OCI-LY1 (cell line): ENCODE measurements around the gene TAB2.
"Not testable (repeated sequence)": the region's sequence is repeated elsewhere in the genome, so short reads cannot be mapped to it uniquely, and the experiment has no call there.

Experiments
- H2AFZ ChIP-seq: fragments of 200-600 bp; sonication (generic), shearing (Covaris generic); 2 replicates; pipeline ENCODE4 v1.6.0; 2014; ENCODE audit warnings: antibody characterized with exemption, mild to moderate bottlenecking, low read length
- H3F3A ChIP-seq: fragments of 200-600 bp; sonication (generic), shearing (Covaris generic); 2 replicates; pipeline ENCODE4 v1.6.0; 2014; ENCODE audit warnings: mild to moderate bottlenecking, antibody characterized with exemption, low read length, moderate library complexity; ENCODE audit not compliant: insufficient read depth
- H3K27ac ChIP-seq: fragments of 200-600 bp; sonication (generic); 2 replicates; pipeline ENCODE4 v1.5.1; 2014; ENCODE audit warnings: low read length, mixed run types, mild to moderate bottlenecking, low read depth; ENCODE audit not compliant: poor library complexity, severe bottlenecking
- H3K27me3 ChIP-seq: fragments of 200-600 bp; sonication (generic); 2 replicates; pipeline ENCODE4 v1.6.0; 2014; ENCODE audit warnings: antibody characterized with exemption, mild to moderate bottlenecking, low read length, moderate library complexity; ENCODE audit not compliant: insufficient read depth
- H3K36me3 ChIP-seq: fragments of 200-600 bp; sonication (generic); 2 replicates; pipeline ENCODE4 v1.6.1; 2014; ENCODE audit warnings: mild to moderate bottlenecking, antibody characterized with exemption, low read length, moderate library complexity, mixed read lengths; ENCODE audit not compliant: insufficient read depth
- H3K4me1 ChIP-seq: fragments of 200-600 bp; sonication (generic); 2 replicates; pipeline ENCODE4 v1.5.1; 2014; ENCODE audit warnings: mild to moderate bottlenecking, low read length, moderate library complexity; ENCODE audit not compliant: insufficient read depth, severe bottlenecking
- H3K4me2 ChIP-seq: fragments of 200-600 bp; sonication (generic), shearing (Covaris generic); 2 replicates; pipeline ENCODE4 v1.6.1; 2014; ENCODE audit warnings: low read length
- H3K4me3 ChIP-seq: fragments of 200-600 bp; sonication (generic); 2 replicates; pipeline ENCODE4 v1.5.1; 2014; ENCODE audit warnings: low read length, low read depth, mild to moderate bottlenecking, mixed read lengths; ENCODE audit not compliant: poor library complexity, severe bottlenecking
- H3K79me2 ChIP-seq: fragments of 200-600 bp; shearing (Covaris generic); 2 replicates; pipeline ENCODE4 v1.6.1; 2016; ENCODE audit warnings: mixed run types, low read length, mixed read lengths; ENCODE audit not compliant: insufficient read depth
- H3K9ac ChIP-seq: fragments of 200-600 bp; sonication (generic), shearing (Covaris generic); 2 replicates; pipeline ENCODE4 v1.6.1; 2014; ENCODE audit warnings: mild to moderate bottlenecking, low read length, mixed read lengths
- H3K9me2 ChIP-seq: fragments of 200-600 bp; sonication (generic), shearing (Covaris generic); 2 replicates; pipeline ENCODE4 v1.6.1; 2014; ENCODE audit warnings: low read depth, mild to moderate bottlenecking, low read length, mixed read lengths
- H3K9me3 ChIP-seq: fragments of 200-600 bp; shearing (Covaris generic); 2 replicates; pipeline ENCODE4 v1.6.1; 2014; ENCODE audit warnings: low read length, mixed read lengths
- H4K20me1 ChIP-seq: fragments of 200-600 bp; sonication (generic), shearing (Covaris generic); 2 replicates; pipeline ENCODE4 v1.6.0; 2016; ENCODE audit warnings: mild to moderate bottlenecking, low read length; ENCODE audit not compliant: insufficient read depth
- EZH2 ChIP-seq: fragments of 200-600 bp; sonication (generic), shearing (Covaris generic); IDR thresholded peaks from 2 replicates; pipeline ENCODE4 v1.8.0; 2017; ENCODE audit warnings: borderline replicate concordance, mixed run types, mild to moderate bottlenecking, antibody characterized with exemption, low read length, moderate library complexity, mixed read lengths
- TF ChIP-seq, protein P1 (sequence below): fragments of 200-600 bp; sonication (generic), shearing (Covaris generic); IDR thresholded peaks from 2 replicates; pipeline ENCODE4 v1.5.1; 2017; ENCODE audit warnings: mild to moderate bottlenecking, antibody characterized with exemption, low read length, moderate library complexity, mixed read lengths

TAB2 gene

DNA sequence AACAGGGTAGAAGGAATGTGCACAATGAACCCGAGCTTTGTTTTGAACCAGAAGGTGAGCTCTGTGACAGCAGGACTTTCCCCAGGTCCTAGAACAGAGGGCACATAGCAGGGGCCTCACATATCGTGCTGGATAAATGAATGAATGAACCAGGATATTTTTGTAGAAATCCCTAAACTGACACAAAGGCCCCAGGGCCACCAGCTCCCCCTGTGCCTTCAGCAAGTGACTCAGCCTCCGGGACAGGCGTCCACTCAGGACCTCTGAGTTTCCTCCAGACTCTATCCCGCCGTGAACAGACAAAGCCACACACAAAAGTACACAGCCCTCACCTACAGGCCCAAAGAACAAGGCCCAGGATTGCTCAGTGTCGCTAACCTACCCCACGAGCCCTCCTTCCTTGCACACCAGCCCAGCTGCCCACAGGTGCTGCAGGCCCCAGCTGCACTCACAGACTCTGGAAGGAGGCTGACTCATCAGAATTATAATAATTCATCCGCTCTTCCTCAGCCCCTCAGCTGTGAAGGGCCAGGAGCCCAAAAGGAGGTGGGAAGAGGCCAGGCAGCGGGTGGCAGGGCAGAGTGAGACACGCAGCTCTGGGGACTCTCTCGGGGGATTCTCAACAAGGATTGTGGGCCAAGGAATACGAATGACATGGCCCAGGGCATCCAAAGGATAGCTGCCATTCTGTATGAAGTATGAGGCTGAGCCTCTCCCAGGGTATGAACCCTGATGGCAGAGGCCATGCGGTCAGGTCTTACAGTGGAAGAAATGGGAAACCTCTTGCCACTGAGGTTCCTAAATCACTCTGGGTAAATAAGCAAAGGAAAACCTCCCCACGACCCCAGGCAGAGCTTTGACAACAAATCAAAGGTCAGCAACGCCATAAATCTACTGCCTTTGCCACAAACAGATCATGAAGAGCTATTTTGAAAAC lies 123.5 kb downstream of the TAB2 start:
- Histone ChIP-seq H4K20me1 (no peaks in the 10 kb centered on the region), H3K9me3 (no peaks in the 10 kb centered on the region), H3K79me2 (no peaks in the 10 kb centered on the region), H3K4me1 (peaks cover 5% of the 10 kb centered on the region), H3K9ac (no peak overlapping the region), H3K4me2 (no peak overlapping the region), H2AFZ (no peak overlapping the region), H3K9me2 (no peaks in the 10 kb centered on the region), H3K27me3 (no peaks in the 10 kb centered on the region), H3K4me3 (no peak overlapping the region), H3K27ac (no peak overlapping the region), H3K36me3 (no peaks in the 10 kb centered on the region), H3F3A (no peaks in the 10 kb centered on the region)
- no peak for TF ChIP-seq EZH2
- TF ChIP-seq, protein P1, sequence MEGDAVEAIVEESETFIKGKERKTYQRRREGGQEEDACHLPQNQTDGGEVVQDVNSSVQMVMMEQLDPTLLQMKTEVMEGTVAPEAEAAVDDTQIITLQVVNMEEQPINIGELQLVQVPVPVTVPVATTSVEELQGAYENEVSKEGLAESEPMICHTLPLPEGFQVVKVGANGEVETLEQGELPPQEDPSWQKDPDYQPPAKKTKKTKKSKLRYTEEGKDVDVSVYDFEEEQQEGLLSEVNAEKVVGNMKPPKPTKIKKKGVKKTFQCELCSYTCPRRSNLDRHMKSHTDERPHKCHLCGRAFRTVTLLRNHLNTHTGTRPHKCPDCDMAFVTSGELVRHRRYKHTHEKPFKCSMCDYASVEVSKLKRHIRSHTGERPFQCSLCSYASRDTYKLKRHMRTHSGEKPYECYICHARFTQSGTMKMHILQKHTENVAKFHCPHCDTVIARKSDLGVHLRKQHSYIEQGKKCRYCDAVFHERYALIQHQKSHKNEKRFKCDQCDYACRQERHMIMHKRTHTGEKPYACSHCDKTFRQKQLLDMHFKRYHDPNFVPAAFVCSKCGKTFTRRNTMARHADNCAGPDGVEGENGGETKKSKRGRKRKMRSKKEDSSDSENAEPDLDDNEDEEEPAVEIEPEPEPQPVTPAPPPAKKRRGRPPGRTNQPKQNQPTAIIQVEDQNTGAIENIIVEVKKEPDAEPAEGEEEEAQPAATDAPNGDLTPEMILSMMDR = no peak

DNA sequence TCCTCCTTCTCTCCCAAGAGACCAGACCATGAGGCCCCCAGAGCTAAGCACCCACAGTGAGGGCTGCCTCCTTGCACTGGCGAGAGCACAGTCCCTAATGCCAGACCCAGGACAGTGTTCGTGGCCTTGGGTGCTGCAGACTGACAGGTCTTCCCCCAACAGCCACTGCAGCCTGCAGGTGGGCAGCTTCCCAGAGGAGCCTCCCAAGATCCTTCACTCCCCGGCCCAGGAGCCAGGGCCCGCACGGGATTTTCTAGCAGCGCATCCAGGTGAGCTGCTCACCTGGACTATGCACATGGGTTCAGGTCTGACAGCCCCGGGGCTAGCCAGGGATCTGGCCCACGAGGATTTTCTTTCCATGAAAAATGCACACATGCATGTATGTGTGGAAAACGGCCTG lies 124.2 kb downstream of the TAB2 start:
- no peak overlapping the region for H3K27ac ChIP-seq
- H3K9me2 ChIP-seq = no peaks in the 10 kb centered on the region
- TF ChIP-seq, protein P1 = no peak
- TF ChIP-seq EZH2 = no peak
- no peaks in the 10 kb centered on the region for H3K9me3 ChIP-seq
- H3K36me3 ChIP-seq = no peaks in the 10 kb centered on the region
- no peak overlapping the region for H3K4me2 ChIP-seq
- H2AFZ ChIP-seq = no peak overlapping the region
- no peaks in the 10 kb centered on the region for H3K79me2 ChIP-seq
- peaks cover 5% of the 10 kb centered on the region for H3K4me1 ChIP-seq
- H3F3A ChIP-seq = no peaks in the 10 kb centered on the region
- H3K27me3 ChIP-seq = no peaks in the 10 kb centered on the region
- H3K4me3 ChIP-seq = no peak overlapping the region
- H3K9ac ChIP-seq = no peak overlapping the region
- H4K20me1 ChIP-seq = no peaks in the 10 kb centered on the region

DNA sequence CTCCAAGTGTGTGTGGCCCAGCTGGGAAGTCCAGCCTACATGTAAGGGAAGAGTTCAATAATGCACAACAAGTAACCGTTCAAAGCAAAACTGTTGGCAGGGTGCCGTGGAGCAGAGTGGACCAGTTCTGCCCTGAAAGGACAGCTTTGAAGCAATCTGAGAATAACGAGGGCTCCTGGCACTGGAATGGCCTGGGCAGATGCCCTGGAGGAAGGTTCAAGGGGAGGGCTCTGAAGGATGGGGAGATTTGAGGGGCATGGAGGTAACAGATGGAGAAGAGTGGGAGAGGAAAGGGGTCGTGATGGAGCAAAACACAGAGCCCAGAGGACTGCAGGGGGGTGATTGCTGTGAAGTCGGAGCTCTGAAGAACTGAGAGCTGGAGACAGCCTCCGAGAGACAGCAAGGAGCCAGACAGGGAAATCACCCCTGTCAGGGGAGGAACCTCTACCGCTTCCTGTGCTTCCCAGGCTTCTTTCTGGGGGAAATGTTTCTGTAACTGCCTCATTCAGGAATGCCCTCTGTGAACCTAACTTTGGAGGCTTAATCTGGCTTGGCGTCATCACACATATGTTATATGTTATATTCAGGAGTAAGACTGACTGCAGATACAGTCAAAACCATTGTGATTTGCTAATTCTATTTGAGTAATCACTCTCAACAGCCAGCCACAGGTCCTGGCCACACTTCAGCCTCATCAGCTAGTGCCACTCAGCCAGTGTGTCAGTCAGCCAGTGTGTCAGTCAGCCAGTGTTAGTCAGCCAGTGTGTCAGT lies 126.1 kb downstream of the TAB2 start:
- no peak for TF ChIP-seq EZH2
- TF ChIP-seq, protein P1 = no peak
- peaks cover 5% of the 10 kb centered on the region for H3K4me1 ChIP-seq
- no peak overlapping the region for H2AFZ ChIP-seq
- no peak overlapping the region for H3K4me3 ChIP-seq
- no peaks in the 10 kb centered on the region for H3K79me2 ChIP-seq
- no peak overlapping the region for H3K4me2 ChIP-seq
- H3K9me3 ChIP-seq = no peaks in the 10 kb centered on the region
- no peak overlapping the region for H3K9ac ChIP-seq
- H3K36me3 ChIP-seq = no peaks in the 10 kb centered on the region
- no peaks in the 10 kb centered on the region for H3K9me2 ChIP-seq
- no peaks in the 10 kb centered on the region for H4K20me1 ChIP-seq
- H3K27ac ChIP-seq = no peak overlapping the region
- no peaks in the 10 kb centered on the region for H3K27me3 ChIP-seq
- H3F3A ChIP-seq = no peaks in the 10 kb centered on the region

- H3K4me2 ChIP-seq, H3K4me1 ChIP-seq, H3K79me2 ChIP-seq, H3K9me2 ChIP-seq, H3K9me3 ChIP-seq, H3K36me3 ChIP-seq, H3K27me3 ChIP-seq, H3F3A ChIP-seq, H3K9ac ChIP-seq, H3K27ac ChIP-seq, H4K20me1 ChIP-seq, H3K4me3 ChIP-seq, H2AFZ ChIP-seq: not testable (repeated sequence)
Observed at GRCh38 chr6:149444360-149445094, 127.0 kb downstream of the TAB2 start.
